Mesenchymal stem cell (in vitro differentiated cells and primary cell): ENCODE measurements around the gene PPP3CA.
"Not testable (repeated sequence)": the region's sequence is repeated elsewhere in the genome, so short reads cannot be mapped to it uniquely, and the experiment has no call there.

Experiments used
- DNase-seq: peaks from one replicate; pipeline ENCODE4 v3.0.0-alpha.2; 2013
- H2AFZ ChIP-seq: one replicate; pipeline ENCODE4 v1.6.1; 2013; ENCODE audit warnings: low read depth, mild to moderate bottlenecking, control low read depth, inconsistent platforms, low read length, moderate library complexity
- H2AK5ac ChIP-seq: 2 replicates; pipeline ENCODE4 v1.6.1; 2013; ENCODE audit warnings: low read length, moderate library complexity, mild to moderate bottlenecking, inconsistent platforms; ENCODE audit not compliant: severe bottlenecking
- H2BK120ac ChIP-seq: one replicate; pipeline ENCODE4 v1.6.1; 2013; ENCODE audit warnings: low read depth, mild to moderate bottlenecking, inconsistent platforms, low read length, moderate library complexity
- H2BK12ac ChIP-seq, 2 experiments: one replicate each; pipeline ENCODE4 v1.6.1; 2013; ENCODE audit warnings: inconsistent platforms in 2 of 2, low read length in 2 of 2, mild to moderate bottlenecking in 2 of 2, moderate library complexity in 2 of 2, control low read depth in 1 of 2
- H2BK15ac ChIP-seq: one replicate; pipeline ENCODE4 v1.6.1; 2013; ENCODE audit warnings: mild to moderate bottlenecking, low read depth, inconsistent platforms; ENCODE audit not compliant: poor library complexity, severe bottlenecking
- H2BK5ac ChIP-seq: 2 replicates; pipeline ENCODE4 v1.6.1; 2013; ENCODE audit warnings: low read depth, mild to moderate bottlenecking, low read length, control low read depth, inconsistent platforms; ENCODE audit not compliant: poor library complexity, severe bottlenecking
- H3K14ac ChIP-seq, 2 experiments: one replicate each; pipeline ENCODE4 v1.6.1; 2013; ENCODE audit warnings: inconsistent platforms in 2 of 2, low read length in 2 of 2, control low read depth in 1 of 2, mild to moderate bottlenecking in 1 of 2, moderate library complexity in 1 of 2
- H3K18ac ChIP-seq, 2 experiments: one replicate each; pipeline ENCODE4 v1.6.1; 2013; ENCODE audit warnings: inconsistent platforms in 2 of 2, low read length in 2 of 2, control low read depth in 1 of 2, low read depth in 1 of 2, mild to moderate bottlenecking in 1 of 2
- H3K23ac ChIP-seq, 2 experiments: one replicate each; pipeline ENCODE4 v1.6.1; 2013; ENCODE audit warnings: inconsistent platforms in 2 of 2, low read length in 2 of 2, mild to moderate bottlenecking in 2 of 2, moderate library complexity in 2 of 2, control low read depth in 1 of 2
- H3K27ac ChIP-seq: 2 replicates; pipeline ENCODE4 v1.5.1; 2013; ENCODE audit warnings: mild to moderate bottlenecking, moderate library complexity, low read length, control low read depth, inconsistent platforms; ENCODE audit not compliant: poor library complexity, severe bottlenecking
- H3K27me3 ChIP-seq, 2 experiments: 2 replicates each; pipeline versions ENCODE4 v1.6.1 to v1.7.0; 2013; ENCODE audit warnings: low read length in 2 of 2, mild to moderate bottlenecking in 2 of 2, moderate library complexity in 2 of 2, control low read depth in 1 of 2, inconsistent platforms in 1 of 2; ENCODE audit not compliant: control insufficient read depth in 1 of 2, insufficient read depth in 1 of 2
- H3K36me3 ChIP-seq, 2 experiments: 2 replicates each; pipeline versions ENCODE4 v1.6.1 to v1.7.0; 2013; ENCODE audit warnings: low read length in 2 of 2, control low read depth in 1 of 2, inconsistent platforms in 1 of 2, low read depth in 1 of 2, mild to moderate bottlenecking in 1 of 2; ENCODE audit not compliant: insufficient read depth in 2 of 2, control insufficient read depth in 1 of 2
- H3K4ac ChIP-seq, 2 experiments: one replicate each; pipeline ENCODE4 v1.6.1; 2013; ENCODE audit warnings: inconsistent platforms in 2 of 2, low read length in 2 of 2, mild to moderate bottlenecking in 2 of 2, moderate library complexity in 2 of 2, control low read depth in 1 of 2, low read depth in 1 of 2
- H3K4me1 ChIP-seq: 2 replicates; pipeline ENCODE4 v1.6.1; 2013; ENCODE audit warnings: low read depth, low read length, control low read depth; ENCODE audit not compliant: control insufficient read depth, insufficient read depth
- H3K4me2 ChIP-seq: 2 replicates; pipeline ENCODE4 v1.6.1; 2013; ENCODE audit warnings: low read length, mild to moderate bottlenecking, inconsistent platforms; ENCODE audit not compliant: poor library complexity, severe bottlenecking
- H3K4me3 ChIP-seq, 2 experiments: 2 replicates each; pipeline versions ENCODE4 v1.5.1 to v1.7.0; 2013; ENCODE audit warnings: low read length in 2 of 2, mild to moderate bottlenecking in 2 of 2, control low read depth in 1 of 2, low read depth in 1 of 2; ENCODE audit not compliant: insufficient read depth in 1 of 2
- H3K79me1 ChIP-seq: replicated peaks from 2 replicates; pipeline ENCODE4 v1.6.1; 2013; ENCODE audit warnings: mild to moderate bottlenecking, control low read depth, low read length, inconsistent platforms; ENCODE audit not compliant: poor library complexity, severe bottlenecking
- H3K9ac ChIP-seq: 2 replicates; pipeline ENCODE4 v1.7.0; 2013; ENCODE audit warnings: mild to moderate bottlenecking, low read length, moderate library complexity
- H3K9me3 ChIP-seq: 2 replicates; pipeline ENCODE4 v1.7.0; 2013; ENCODE audit warnings: mild to moderate bottlenecking, low read length; ENCODE audit not compliant: control insufficient read depth
- H4K8ac ChIP-seq: one replicate; pipeline ENCODE4 v1.6.1; 2013; ENCODE audit warnings: inconsistent platforms, mild to moderate bottlenecking, low read length, moderate library complexity
- H4K91ac ChIP-seq: one replicate; pipeline ENCODE4 v1.6.1; 2013; ENCODE audit warnings: mild to moderate bottlenecking, low read length, inconsistent platforms
- WGBS: methylation state at CpG from one replicate; pipeline ENCODE4 v1.1.7; 2013; ENCODE audit warnings: mixed read lengths; 5-methylcytosine and 5-hydroxymethylcytosine counted together

Gene PPP3CA

DNA sequence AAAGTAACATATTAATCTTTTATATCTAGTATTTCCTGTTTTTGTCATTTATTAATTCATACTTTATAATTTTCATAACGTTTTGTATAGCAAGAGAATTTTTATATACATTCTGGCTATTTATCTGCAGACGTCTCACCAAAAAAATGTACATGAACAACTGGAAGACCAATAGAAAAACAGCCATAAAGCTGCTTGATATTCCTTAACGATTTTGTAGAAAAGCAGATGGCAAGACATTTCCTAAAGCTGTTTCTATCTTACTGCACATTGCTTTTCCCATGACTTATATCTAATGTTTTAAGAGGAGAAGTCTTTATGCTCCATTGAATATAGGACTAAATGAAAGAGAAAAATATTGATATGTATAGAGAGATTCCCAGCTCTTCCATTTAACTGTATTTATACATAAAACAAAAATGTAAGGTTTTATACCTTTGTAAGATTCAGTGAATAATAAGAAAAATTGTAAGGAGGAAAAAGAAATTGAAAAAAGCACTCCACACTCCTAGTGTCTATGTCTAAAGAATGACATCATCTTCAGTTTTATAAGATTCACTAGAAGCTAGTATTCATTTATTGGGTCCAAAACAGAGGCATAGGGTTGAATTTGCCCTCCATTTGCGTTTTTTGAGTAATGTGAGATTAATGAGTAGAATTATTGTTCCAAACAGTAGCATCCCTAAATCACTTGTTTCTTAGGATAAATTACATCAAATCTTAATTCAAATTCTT is 248.5 kb downstream of the PPP3CA start:
- no peak overlapping the region for H2BK5ac ChIP-seq
- no peak overlapping the region for H3K27ac ChIP-seq
- no peaks in the 10 kb centered on the region for H3K79me1 ChIP-seq
- no peak overlapping the region for H3K18ac ChIP-seq
- H2AK5ac ChIP-seq: no peak overlapping the region
- H3K4ac ChIP-seq: no peak overlapping the region
- DNase-seq: no peak
- H3K36me3 ChIP-seq: peaks cover 0 to 19% of the 10 kb centered on the region in 2 experiments
- no peak overlapping the region for H2AFZ ChIP-seq
- peaks cover 1% of the 10 kb centered on the region for H3K4me1 ChIP-seq
- H4K91ac ChIP-seq: no peak overlapping the region
- no peak overlapping the region for H2BK12ac ChIP-seq
- 90% methylated on average over 2 of the region's 4 CpGs for WGBS
- no peak overlapping the region for H3K4me3 ChIP-seq
- H3K4me2 ChIP-seq: no peak overlapping the region
- no peak overlapping the region for H3K23ac ChIP-seq
- H3K9me3 ChIP-seq: no peaks in the 10 kb centered on the region
- no peak overlapping the region for H2BK15ac ChIP-seq
- H3K27me3 ChIP-seq: no peaks in the 10 kb centered on the region
- H2BK120ac ChIP-seq: no peak overlapping the region
- H3K14ac ChIP-seq: no peak overlapping the region
- H3K9ac ChIP-seq: no peak overlapping the region
- H4K8ac ChIP-seq: no peak overlapping the region

DNA sequence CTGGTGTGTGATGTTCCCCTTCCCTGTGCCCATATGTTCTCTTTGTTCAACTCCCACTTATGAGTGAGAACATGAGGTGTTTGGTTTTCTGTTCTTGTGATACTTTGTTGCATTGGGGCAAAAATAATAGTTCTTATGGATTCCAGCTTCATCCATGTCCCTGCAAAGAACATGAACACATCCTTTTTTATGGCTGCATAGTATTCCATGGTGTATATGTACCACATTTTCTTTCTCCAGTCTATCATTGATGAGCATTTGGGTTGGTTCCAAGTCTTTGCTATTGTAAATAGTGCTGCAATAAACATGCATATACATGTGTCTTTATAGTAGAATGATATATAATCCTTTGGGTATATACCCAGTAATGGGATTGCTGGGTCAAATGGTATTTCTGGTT is 254.7 kb downstream of the PPP3CA start:
- H3K9ac ChIP-seq, DNase-seq, H4K91ac ChIP-seq, H2BK120ac ChIP-seq, H2BK5ac ChIP-seq, H3K4me3 ChIP-seq, H3K4me2 ChIP-seq, H2BK15ac ChIP-seq, H3K14ac ChIP-seq, H2BK12ac ChIP-seq, H3K27ac ChIP-seq, H4K8ac ChIP-seq, H3K27me3 ChIP-seq, H3K9me3 ChIP-seq, H3K79me1 ChIP-seq, H3K4ac ChIP-seq, H3K23ac ChIP-seq, H2AFZ ChIP-seq, H3K4me1 ChIP-seq, H3K18ac ChIP-seq, H2AK5ac ChIP-seq: not testable (repeated sequence)
- H3K36me3 ChIP-seq: peaks cover 0 to 21% of the 10 kb centered on the region in 2 experiments

DNA sequence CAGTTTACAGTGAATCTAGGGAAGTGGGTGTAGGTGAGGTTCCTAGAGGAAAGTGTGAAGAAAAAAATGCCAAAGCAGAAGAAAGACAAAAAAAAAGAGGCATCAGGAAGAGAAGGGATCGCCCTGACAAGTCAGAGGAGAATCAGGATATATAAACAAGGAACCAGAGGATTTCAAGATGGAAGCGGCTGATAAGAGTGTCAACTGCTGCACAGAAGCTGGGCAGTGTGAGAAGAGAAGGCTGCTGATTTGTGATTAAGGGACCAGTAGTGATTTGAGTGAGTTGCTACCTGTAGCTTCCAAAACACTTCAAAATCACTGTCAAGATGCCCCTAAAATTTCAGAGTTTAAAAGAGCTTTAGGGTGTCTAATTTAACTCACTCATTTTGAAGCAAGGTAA is 258.2 kb downstream of the PPP3CA start:
- DNase-seq: peak; percentile 9

DNA sequence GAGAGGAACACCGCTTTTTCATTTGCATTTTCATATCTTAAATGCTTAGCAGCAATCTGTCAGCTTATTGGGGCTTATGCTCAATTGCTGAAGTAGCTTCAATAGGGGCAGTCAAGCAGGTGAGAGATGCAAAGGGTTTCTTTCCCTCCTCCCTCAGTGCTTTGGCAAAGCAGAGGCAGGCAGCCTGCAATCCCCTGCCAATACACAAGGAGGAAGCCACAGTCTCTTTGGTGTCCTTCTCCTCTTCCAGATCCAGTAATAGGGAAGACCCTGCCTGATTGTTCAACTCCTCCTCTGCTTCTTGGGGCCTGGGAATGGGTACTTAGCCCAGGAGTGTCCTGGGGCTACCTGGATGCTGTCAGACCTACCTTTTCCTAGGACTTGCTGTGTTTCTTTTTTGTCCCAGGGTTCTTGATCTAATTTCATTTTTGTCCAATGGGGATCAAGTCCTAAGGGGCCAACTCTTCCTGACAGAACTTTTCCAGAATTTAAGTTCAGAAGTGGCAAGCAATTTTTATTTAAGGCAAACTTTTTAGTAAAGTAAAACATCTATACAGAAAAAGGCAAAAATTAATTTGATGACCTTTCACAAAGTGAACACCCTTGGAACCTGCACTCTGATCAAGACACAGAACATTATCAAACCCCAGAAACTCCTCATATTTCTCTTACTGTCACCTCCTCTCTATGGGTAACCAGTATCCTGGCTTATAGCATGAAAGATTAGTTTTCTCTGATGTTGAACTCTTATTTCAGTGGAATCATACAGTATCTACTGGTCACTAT is 260.3 kb downstream of the PPP3CA start:
- Histone ChIP-seq H3K27ac (no peak overlapping the region), H3K4me1 (no peaks in the 10 kb centered on the region), H3K4me3 (no peak overlapping the region), H3K9ac (no peak overlapping the region), H3K27me3 (no peaks in the 10 kb centered on the region), H2BK12ac (no peak overlapping the region), H2AFZ (no peak overlapping the region), H3K9me3 (no peaks in the 10 kb centered on the region), H3K18ac (no peak overlapping the region), H4K8ac (no peak overlapping the region), H2AK5ac (no peak overlapping the region), H3K79me1 (no peaks in the 10 kb centered on the region), H3K4me2 (no peak overlapping the region), H4K91ac (no peak overlapping the region), H2BK15ac (no peak overlapping the region), H2BK5ac (no peak overlapping the region), H3K14ac (no peak overlapping the region), H3K36me3 (peaks cover 3 to 30% of the 10 kb centered on the region in 2 experiments), H3K4ac (no peak overlapping the region), H2BK120ac (no peak overlapping the region), H3K23ac (no peak overlapping the region)
- DNase-seq: no peak
- WGBS: no CpG with 5 or more reads among the region's 1 CpG

More for the DNA sequence above, 258.2 kb downstream of the PPP3CA start:
- H2BK12ac ChIP-seq: no peak overlapping the region
- no peaks in the 10 kb centered on the region for H3K4me1 ChIP-seq
- H3K27me3 ChIP-seq: no peaks in the 10 kb centered on the region
- WGBS: 64% methylated on average over 2 of the region's 2 CpGs
- H2BK5ac ChIP-seq: no peak overlapping the region
- peaks cover 1% of the 10 kb centered on the region for H3K79me1 ChIP-seq
- H3K9ac ChIP-seq: no peak overlapping the region
- no peak overlapping the region for H3K4ac ChIP-seq
- no peak overlapping the region for H3K23ac ChIP-seq
- no peak overlapping the region for H2AK5ac ChIP-seq
- peaks cover 3 to 31% of the 10 kb centered on the region in 2 experiments for H3K36me3 ChIP-seq
- H3K18ac ChIP-seq: no peak overlapping the region
- H2BK120ac ChIP-seq: no peak overlapping the region
- no peak overlapping the region for H2BK15ac ChIP-seq
- no peak overlapping the region for H3K4me2 ChIP-seq
- no peak overlapping the region for H3K14ac ChIP-seq
- H3K9me3 ChIP-seq: no peaks in the 10 kb centered on the region
- no peak overlapping the region for H4K8ac ChIP-seq
- no peak overlapping the region for H4K91ac ChIP-seq
- H2AFZ ChIP-seq: no peak overlapping the region
- H3K4me3 ChIP-seq: no peak overlapping the region
- no peak overlapping the region for H3K27ac ChIP-seq
